ENCODE data around the gene DPYSL4.
"Not testable (repeated sequence)": the region's sequence is repeated elsewhere in the genome, so short reads cannot be mapped to it uniquely, and the experiment has no call there.

Gene DPYSL4

GRCh38 chr10:132149917-132150316 is 36.8 kb upstream of the DPYSL4 start:
- no peak for DNase-seq (ENCODE audit: low read depth in 2 of 2)

GRCh38 chr10:132150777-132151176 is 36.0 kb upstream of the DPYSL4 start:
- DNase-seq (ENCODE audit: low read depth in 2 of 2) = no peak

- no peak for DNase-seq (ENCODE audit: low read depth in 2 of 2)
These were observed 35.3 kb upstream of the DPYSL4 start for GRCh38 chr10:132151286-132151950.

GRCh38 chr10:132151951-132152505 is 34.7 kb upstream of the DPYSL4 start:
- no peak for DNase-seq (ENCODE audit: low read depth in 2 of 2)

- DNase-seq (ENCODE audit: low read depth in 2 of 2) = no peak
These were observed 33.7 kb upstream of the DPYSL4 start for GRCh38 chr10:132152896-132153580.

- no peak for DNase-seq (ENCODE audit: low read depth in 2 of 2)
These were observed 33.0 kb upstream of the DPYSL4 start for GRCh38 chr10:132153616-132154217.

- no peak for DNase-seq (ENCODE audit: low read depth in 2 of 2)
These were observed 32.3 kb upstream of the DPYSL4 start for GRCh38 chr10:132154440-132154839.

GRCh38 chr10:132154931-132155330 is 31.8 kb upstream of the DPYSL4 start:
- no peak for DNase-seq (ENCODE audit: low read depth in 2 of 2)

GRCh38 chr10:132155723-132156381 is 30.9 kb upstream of the DPYSL4 start:
- no peak for DNase-seq (ENCODE audit: low read depth in 2 of 2)

GRCh38 chr10:132156382-132156781 is 30.4 kb upstream of the DPYSL4 start:
- DNase-seq (ENCODE audit: low read depth in 2 of 2) = no peak

- DNase-seq (ENCODE audit: low read depth in 2 of 2) = no peak
These were observed 29.6 kb upstream of the DPYSL4 start for GRCh38 chr10:132157101-132157500.

GRCh38 chr10:132158122-132158741 is 28.5 kb upstream of the DPYSL4 start:
- no peak for DNase-seq (ENCODE audit: low read depth in 2 of 2)

- no peak for DNase-seq (ENCODE audit: low read depth in 2 of 2)
These were observed 27.9 kb upstream of the DPYSL4 start for GRCh38 chr10:132158823-132159222.

GRCh38 chr10:132159302-132160230 is 27.2 kb upstream of the DPYSL4 start:
- not testable (repeated sequence) for DNase-seq (ENCODE audit: low read depth in 2 of 2)

- not testable (repeated sequence) for DNase-seq (ENCODE audit: low read depth in 2 of 2)
These were observed 26.5 kb upstream of the DPYSL4 start for GRCh38 chr10:132160231-132160630.

GRCh38 chr10:132160834-132161622 is 25.7 kb upstream of the DPYSL4 start:
- not testable (repeated sequence) for DNase-seq (ENCODE audit: low read depth in 2 of 2)

- DNase-seq (ENCODE audit: low read depth in 2 of 2) = no peak
These were observed 24.7 kb upstream of the DPYSL4 start for GRCh38 chr10:132162021-132162531.

GRCh38 chr10:132162590-132163277 is 24.0 kb upstream of the DPYSL4 start:
- no peak for DNase-seq (ENCODE audit: low read depth in 2 of 2)

GRCh38 chr10:132163278-132163765 is 23.4 kb upstream of the DPYSL4 start:
- no peak for DNase-seq (ENCODE audit: low read depth in 2 of 2)
